AG09319 (cell line): ENCODE data around the gene CDKN2C.
"Not testable (repeated sequence)": the region's sequence is repeated elsewhere in the genome, so short reads cannot be mapped to it uniquely, and the experiment has no call there.

Experiments
- DNase-seq: peaks from one replicate; pipeline ENCODE4 v3.0.0-alpha.2; 2010; ENCODE audit warnings: low read depth; ENCODE audit errors: extremely low read depth
- TF ChIP-seq, protein P1 (sequence below): IDR thresholded peaks from 2 replicates; pipeline ENCODE4 v1.5.1; 2011; ENCODE audit warnings: low read depth, mild to moderate bottlenecking, inconsistent platforms, low read length, moderate library complexity

Gene CDKN2C

DNA sequence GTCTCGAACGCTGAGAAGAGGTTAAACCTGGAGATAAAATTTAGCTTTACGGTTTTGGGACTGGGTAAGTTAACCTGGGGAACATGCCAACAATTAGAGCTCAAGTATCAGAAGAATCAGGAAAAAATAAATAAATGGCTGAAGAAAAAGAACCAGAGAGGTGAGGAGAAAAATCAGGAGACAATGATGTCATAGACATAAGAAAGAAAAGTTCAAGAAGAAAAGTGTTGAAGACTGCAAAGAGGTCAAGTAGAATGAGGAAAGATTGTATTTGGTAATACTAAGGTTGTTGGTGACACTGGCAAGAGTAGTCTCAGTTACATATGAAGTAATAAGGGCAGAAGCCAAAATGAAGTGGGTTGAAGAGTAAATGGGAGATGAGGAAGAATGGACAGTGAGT is 26.0 kb downstream of the CDKN2C start:
- no peak for DNase-seq
- TF ChIP-seq, protein P1, sequence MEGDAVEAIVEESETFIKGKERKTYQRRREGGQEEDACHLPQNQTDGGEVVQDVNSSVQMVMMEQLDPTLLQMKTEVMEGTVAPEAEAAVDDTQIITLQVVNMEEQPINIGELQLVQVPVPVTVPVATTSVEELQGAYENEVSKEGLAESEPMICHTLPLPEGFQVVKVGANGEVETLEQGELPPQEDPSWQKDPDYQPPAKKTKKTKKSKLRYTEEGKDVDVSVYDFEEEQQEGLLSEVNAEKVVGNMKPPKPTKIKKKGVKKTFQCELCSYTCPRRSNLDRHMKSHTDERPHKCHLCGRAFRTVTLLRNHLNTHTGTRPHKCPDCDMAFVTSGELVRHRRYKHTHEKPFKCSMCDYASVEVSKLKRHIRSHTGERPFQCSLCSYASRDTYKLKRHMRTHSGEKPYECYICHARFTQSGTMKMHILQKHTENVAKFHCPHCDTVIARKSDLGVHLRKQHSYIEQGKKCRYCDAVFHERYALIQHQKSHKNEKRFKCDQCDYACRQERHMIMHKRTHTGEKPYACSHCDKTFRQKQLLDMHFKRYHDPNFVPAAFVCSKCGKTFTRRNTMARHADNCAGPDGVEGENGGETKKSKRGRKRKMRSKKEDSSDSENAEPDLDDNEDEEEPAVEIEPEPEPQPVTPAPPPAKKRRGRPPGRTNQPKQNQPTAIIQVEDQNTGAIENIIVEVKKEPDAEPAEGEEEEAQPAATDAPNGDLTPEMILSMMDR: no peak

- not testable (repeated sequence) for DNase-seq
Measured at GRCh38 chr1:50999375-50999774, 29.3 kb downstream of the CDKN2C start.

- DNase-seq: no peak
- TF ChIP-seq, protein P1: no peak
Measured at GRCh38 chr1:51000160-51000559, 30.1 kb downstream of the CDKN2C start.

DNA sequence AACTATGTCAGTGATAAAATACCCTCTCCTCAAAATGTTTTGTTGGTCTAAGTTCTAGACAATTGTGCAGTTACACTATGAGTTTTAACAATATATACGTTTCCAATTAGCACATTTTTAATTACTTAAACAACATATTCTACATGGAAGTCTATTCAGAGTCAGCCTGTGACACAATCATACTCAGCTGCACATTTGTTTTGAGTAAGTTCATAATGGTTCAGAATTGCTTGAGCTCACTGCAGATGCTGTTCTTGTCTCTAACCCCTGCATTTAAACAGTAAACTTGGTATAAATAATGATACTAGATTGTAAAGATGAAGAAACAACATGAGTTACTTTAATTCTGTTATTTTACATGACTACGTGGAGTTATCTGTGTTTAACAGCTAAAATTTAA is 30.6 kb downstream of the CDKN2C start:
- TF ChIP-seq, protein P1: no peak
- DNase-seq: no peak

DNA sequence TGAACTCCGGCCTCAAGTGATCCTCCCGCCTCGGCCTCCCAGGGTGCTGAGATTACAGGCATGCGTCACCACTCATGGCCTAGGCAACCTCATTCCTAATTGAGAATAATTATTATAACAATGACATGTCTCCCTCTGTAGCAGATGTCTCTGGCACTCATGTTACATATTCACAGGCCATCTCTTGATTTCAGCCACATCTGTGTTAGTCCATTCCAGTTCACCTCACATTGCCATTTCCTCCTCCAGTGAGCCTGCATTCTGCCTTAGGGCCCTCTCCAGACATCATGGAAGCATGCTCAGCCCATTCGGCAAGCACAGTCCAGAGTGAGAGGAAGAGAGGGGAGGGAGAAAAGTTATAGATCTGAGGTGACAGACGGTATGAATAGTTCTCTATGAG is 32.5 kb downstream of the CDKN2C start:
- no peak for DNase-seq

DNA sequence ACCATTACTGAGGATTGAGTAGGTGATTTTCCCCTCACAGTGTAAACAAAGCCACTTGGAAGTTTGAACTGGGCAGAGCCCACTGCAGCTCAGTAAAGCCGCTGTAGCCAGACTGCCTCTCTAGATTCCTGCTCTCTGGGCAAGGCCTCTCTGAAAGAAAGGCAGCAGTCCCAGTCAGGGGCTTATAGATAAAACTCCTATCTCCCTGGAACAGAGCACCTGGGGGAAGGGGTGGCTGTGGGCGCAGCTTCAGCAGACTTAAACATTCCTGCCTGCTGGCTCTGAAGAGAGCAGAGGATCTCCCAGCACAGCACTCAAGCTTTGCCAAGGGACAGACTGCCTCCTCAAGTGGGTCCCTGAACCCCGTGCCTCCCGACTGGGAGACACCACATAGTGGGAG is 35.5 kb downstream of the CDKN2C start:
- DNase-seq: not testable (repeated sequence)

More for the DNA sequence above, 32.5 kb downstream of the CDKN2C start:
- TF ChIP-seq, protein P1: no peak

- TF ChIP-seq, protein P1: no peak
Measured at GRCh38 chr1:51009381-51009780, 39.3 kb downstream of the CDKN2C start.

GRCh38 chr1:51014878-51015277 is 44.8 kb downstream of the CDKN2C start:
- TF ChIP-seq, protein P1: no peak
- DNase-seq: no peak

More at GRCh38 chr1:51009381-51009780, 39.3 kb downstream of the CDKN2C start:
- DNase-seq: no peak
